GM12878 (cell line): ENCODE measurements around the gene OLFM1. TPM values are rescaled to one million over a fixed set of nuclear protein-coding genes. Genes with fewer than 3 reads are reported as not detected.
A peak's percentile ranks its signal among the peaks of the same experiment; 100 is the strongest.

Experiments
- ATAC-seq: fragments of 200-7000 bp; cut with Tn5 transposase; 3 replicates; pipeline ENCODE4 v1.9.1; 2020; ENCODE audit warnings: mild to moderate bottlenecking, moderate library complexity
- BruUV-seq: library from RNA; stranded (reverse); fragments of 400-500 nt; replicated peaks from 2 replicates; lab custom pipeline; 2021; lab: Mats Ljungman, UMichigan
- CTCF ChIA-PET: fragments of 300-600 bp; sonication (Branson Sonifier 250); formaldehyde crosslinking; extraction: SDS; loops from one replicate; lab custom pipeline; 2021; ENCODE audit warnings: inconsistent platforms; lab: Yijun Ruan, JAX
- POLR2A ChIA-PET: fragments of 350-600 bp; formaldehyde crosslinking; extraction: SDS; loops from one replicate; lab custom pipeline; 2021; ENCODE audit warnings: inconsistent platforms; lab: Charles Lee
- RAD21 ChIA-PET: fragments of 300-600 bp; sonication (Branson Sonifier 250); formaldehyde crosslinking; loops from one replicate; lab custom pipeline; 2023; ENCODE audit warnings: antibody characterized with exemption; ENCODE audit not compliant: unreplicated experiment; lab: Charles Lee
- SMC1A ChIA-PET: fragments of 300-600 bp; sonication (Branson Sonifier 250); formaldehyde crosslinking; loops from one replicate; lab custom pipeline; 2023; ENCODE audit not compliant: unreplicated experiment, uncharacterized antibody; lab: Charles Lee
- DNase-seq: peaks from one replicate; pipeline ENCODE4 v3.0.0-alpha.2; 2011; ENCODE audit warnings: low read depth, low spot score
- FAIRE-seq: peaks from 3 replicates; lab custom pipeline; 2011; peaks lifted over from hg19 to GRCh38; lab: Jason Lieb, UNC
- H2AFZ ChIP-seq: 2 replicates; pipeline ENCODE4 v1.6.0; 2011; ENCODE audit warnings: low read depth, low read length, control low read depth; ENCODE audit not compliant: control insufficient read depth
- H3K27ac ChIP-seq: 2 replicates; pipeline ENCODE4 v1.5.1; 2011; ENCODE audit warnings: control low read depth; ENCODE audit not compliant: control insufficient read depth, insufficient read depth
- H3K27me3 ChIP-seq, 2 experiments: replicated peaks in 1 of 2; 2 replicates each; pipeline versions ENCODE4 v1.6.0 to v1.6.1; 2011; ENCODE audit warnings: low read length in 1 of 2; ENCODE audit not compliant: control insufficient read depth in 2 of 2, insufficient read depth in 2 of 2
- H3K36me3 ChIP-seq, 2 experiments: 2 replicates each; pipeline ENCODE4 v1.5.1; 2011; ENCODE audit warnings: low read length in 1 of 2; ENCODE audit not compliant: control insufficient read depth in 2 of 2, insufficient read depth in 2 of 2
- H3K4me1 ChIP-seq: 2 replicates; pipeline ENCODE4 v1.6.1; 2011; ENCODE audit warnings: mild to moderate bottlenecking, low read length, moderate library complexity, mixed read lengths; ENCODE audit not compliant: control insufficient read depth, insufficient read depth
- H3K4me2 ChIP-seq: 2 replicates; pipeline ENCODE4 v1.6.0; 2011; ENCODE audit warnings: control low read depth; ENCODE audit not compliant: control insufficient read depth, insufficient read depth
- H3K4me3 ChIP-seq: fragments of 200-600 bp; sonication (generic); 2 replicates; pipeline ENCODE4 v1.5.1; 2016
- H3K79me2 ChIP-seq: 2 replicates; pipeline ENCODE4 v1.6.0; 2011; ENCODE audit warnings: low read length; ENCODE audit not compliant: control insufficient read depth, insufficient read depth
- H3K9ac ChIP-seq: 2 replicates; pipeline ENCODE4 v1.8.0; 2011; ENCODE audit warnings: low read length, control low read depth, mixed read lengths; ENCODE audit not compliant: control insufficient read depth, insufficient read depth
- H3K9me3 ChIP-seq: replicated peaks from 3 replicates; pipeline ENCODE4 v1.5.1; 2011; ENCODE audit warnings: mild to moderate bottlenecking, low read length; ENCODE audit not compliant: control insufficient read depth, insufficient read depth
- H4K20me1 ChIP-seq: 2 replicates; pipeline ENCODE4 v1.6.0; 2011; ENCODE audit not compliant: control insufficient read depth, insufficient read depth
- HDGF ChIP-seq: fragments of 450-650 bp; IDR thresholded peaks from 2 replicates; pipeline ENCODE4 v1.6.1; 2016; ENCODE audit warnings: antibody characterized with exemption
- PRDM15 ChIP-seq: fragments of 450-650 bp; formaldehyde crosslinking; IDR thresholded peaks from 2 replicates; pipeline ENCODE4 v1.4.0; 2020; ENCODE audit warnings: mild to moderate bottlenecking, moderate library complexity
- RAD51 ChIP-seq: fragments of 450-650 bp; IDR thresholded peaks from 2 replicates; pipeline ENCODE4 v1.6.1; 2016; ENCODE audit warnings: moderate library complexity, mild to moderate bottlenecking, inconsistent platforms
- SPI1 ChIP-seq: IDR thresholded peaks from 2 replicates; pipeline ENCODE4 v1.6.1; 2011; ENCODE audit warnings: low read depth, mild to moderate bottlenecking, low read length, moderate library complexity, borderline replicate concordance; ENCODE audit not compliant: insufficient read depth
- SREBF1 ChIP-seq: IDR thresholded peaks from 2 replicates; pipeline ENCODE4 v1.6.1; 2012; ENCODE audit warnings: mild to moderate bottlenecking, low read length
- SRF ChIP-seq, 2 experiments: IDR thresholded peaks; 2 replicates each; pipeline ENCODE4 v1.6.1; 2011; ENCODE audit warnings: low read depth in 2 of 2, low read length in 2 of 2, mild to moderate bottlenecking in 1 of 2, moderate library complexity in 1 of 2
- SUPT20H ChIP-seq: IDR thresholded peaks from 2 replicates; pipeline ENCODE4 v1.6.1; 2011; ENCODE audit warnings: low read depth, mild to moderate bottlenecking, low read length, moderate library complexity, borderline replicate concordance; ENCODE audit not compliant: control insufficient read depth
- ZSCAN29 ChIP-seq: fragments of 450-650 bp; IDR thresholded peaks from 2 replicates; pipeline ENCODE4 v1.6.1; 2017; ENCODE audit warnings: mild to moderate bottlenecking, moderate library complexity
- WGBS: methylation state at CpG from one replicate; pipeline ENCODE4 v1.1.6; 2016; ENCODE audit warnings: low lambda C conversion rate; ENCODE audit not compliant: insufficient replicate concordance, insufficient coverage; ENCODE audit errors: missing lambda C conversion rate; 5-methylcytosine and 5-hydroxymethylcytosine counted together
- in situ Hi-C: fragments of 300-500 bp; cut with MboI; formaldehyde crosslinking; loops from 9 replicates; pipeline ENCODE4 v1.14.3; 2018; ENCODE audit warnings: mixed read lengths
- intact Hi-C: fragments of 100-400 bp; cut with micrococcal nuclease; formaldehyde crosslinking; loops from one replicate; pipeline ENCODE4 v1.14.2; 2022; ENCODE audit not compliant: unreplicated experiment
- polyA plus RNA-seq, 11 experiments: library from polyadenylated mRNA; depleted of rRNA in 4 of 11; unstranded in 6 of 11; stranded (reverse) in 5 of 11; fragments of >200 nt; fragmentation: Nextera tagmentation in 4 of 11; fragmentation: Illumina TruSeq in 1 of 11; extraction: Ambion mirVana in 4 of 11; extraction: Trizol in 1 of 11; gene quantifications; 1 replicate in 1 of 11; 2 replicates in 10 of 11; pipeline versions ENCODE4 v1.2.1 to v1.2.3, GENCODE V29; 2011 to 2016; ENCODE audit warnings: inconsistent platforms in 2 of 11, missing spikeins in 2 of 11, low read depth in 1 of 11
- total RNA-seq, 4 experiments: library from RNA; depleted of rRNA in 3 of 4; stranded (reverse); fragments of >200 nt in 3 of 4; fragmentation: Illumina TruSeq in 1 of 4; extraction: Trizol in 1 of 4; gene quantifications; 2 replicates each; pipeline versions ENCODE4 v1.2.1 to v1.2.3, GENCODE V29; 2013 to 2021

OLFM1 gene
- total and polyA plus RNA-seq, 10 of the 15 experiments (the other 5 are each of a cell fraction or from before 2014, with no cell fraction given) = not detected

GRCh38 chr9:135053133-135053532 lies 34.3 kb upstream of the OLFM1 start:
- no peak for TF ChIP-seq SREBF1
- no peak for TF ChIP-seq HDGF
- TF ChIP-seq PRDM15 (CRISPR knock-in tag) = no peak
- TF ChIP-seq ZSCAN29 = no peak
- no peak for TF ChIP-seq RAD51
- TF ChIP-seq SUPT20H = no peak
- peak; percentile 85 for TF ChIP-seq SPI1
- TF ChIP-seq SRF (IDR thresholded peaks at IDR 0.05; ENCODE audit: low read depth in 2 of 2, low read length in 2 of 2) = no peak
- Histone ChIP-seq H3K4me3 (no peak overlapping the region), H3K9ac (no peak overlapping the region), H3K4me2 (no peak overlapping the region), H4K20me1 (no peaks in the 10 kb centered on the region), H3K9me3 (peaks cover 3% of the 10 kb centered on the region; the same call in 1 of the 3 replicates), H2AFZ (no peak overlapping the region), H3K4me1 (peaks cover 5% of the 10 kb centered on the region), H3K27me3 (no peaks in the 10 kb centered on the region; a peak in 1 of 4 replicates), H3K27ac (no peak overlapping the region), H3K36me3 (no peaks in the 10 kb centered on the region), H3K79me2 (no peaks in the 10 kb centered on the region)
- ChIA-PET RAD21 (no interaction called here), POLR2A (no interaction called here), SMC1A (no interaction called here), CTCF (no interaction called here)
- FAIRE-seq (no peak), ATAC-seq (no peak), DNase-seq (no peak)
- BruUV-seq = no TSS peak
- WGBS = 35% methylated on average over 5 of the region's 5 CpGs
- intact Hi-C loops (no loop called here), in situ Hi-C loops (no loop called here)
